Activated CD4-positive, alpha-beta T cell treated with anti-CD3 and anti-CD28 coated beads for 36 hours (primary cell): ENCODE measurements around the gene NEUROD6. TPM values are rescaled to one million over a fixed set of nuclear protein-coding genes. Genes with fewer than 3 reads are reported as not detected.

Experiments
- ATAC-seq: fragments of 200-7000 bp; cut with Tn5 transposase; one replicate; pipeline ENCODE4 v1.10.0; 2021; ENCODE audit warnings: mild to moderate bottlenecking, moderate library complexity
- CTCF ChIA-PET: fragments of 350-600 bp; sonication (Branson Sonifier 250); formaldehyde crosslinking; loops from one replicate; lab custom pipeline; 2021; ENCODE audit warnings: antibody characterized with exemption; lab: Charles Lee
- POLR2A ChIA-PET: fragments of 350-600 bp; sonication (Branson Sonifier 250); formaldehyde crosslinking; loops from one replicate; lab custom pipeline; 2021; ENCODE audit warnings: antibody characterized with exemption, inconsistent platforms; lab: Charles Lee
- DNase-seq: peaks from one replicate; pipeline ENCODE4 v3.0.0-alpha.2; 2020
- H3K27ac Mint-ChIP-seq: one replicate; pipeline ENCODE4 v1.8.0; 2021; ENCODE audit warnings: mixed read lengths
- H3K27me3 Mint-ChIP-seq: one replicate; pipeline ENCODE4 v1.8.0; 2021; ENCODE audit warnings: mixed read lengths
- H3K36me3 Mint-ChIP-seq: one replicate; pipeline ENCODE4 v1.8.0; 2021; ENCODE audit warnings: low read depth, mixed read lengths
- H3K4me1 Mint-ChIP-seq: one replicate; pipeline ENCODE4 v1.8.0; 2021; ENCODE audit warnings: mixed read lengths
- H3K4me3 Mint-ChIP-seq: one replicate; pipeline ENCODE4 v1.8.0; 2021; ENCODE audit warnings: mild to moderate bottlenecking, moderate library complexity, mixed read lengths
- H3K9me3 Mint-ChIP-seq: one replicate; pipeline ENCODE4 v1.8.0; 2021; ENCODE audit warnings: low read depth, mixed read lengths
- intact Hi-C, 2 experiments: fragments of 100-400 bp; cut with DNase I in 1 of 2; cut with micrococcal nuclease in 1 of 2; formaldehyde crosslinking; loops; one replicate each; pipeline versions ENCODE4 v1.14.2 to v1.15.1; 2022 to 2024; cut with DNase I, micrococcal nuclease
- total RNA-seq, 2 experiments: library from RNA; stranded (reverse); gene quantifications; one replicate each; pipeline ENCODE4 v1.2.3, GENCODE V29; 2021

Gene NEUROD6
- total RNA-seq, 2 experiments from 2014 or later: not detected

GRCh38 chr7:31358467-31358866 lies 17.9 kb upstream of the NEUROD6 start:
- POLR2A ChIA-PET: no interaction called here
- H3K4me1 Mint-ChIP-seq: no peaks in the 10 kb centered on the region
- CTCF ChIA-PET: no interaction called here
- intact Hi-C loops: no loop called here
- DNase-seq: no peak
- peaks cover 3% of the 10 kb centered on the region for H3K9me3 Mint-ChIP-seq
- no peaks in the 10 kb centered on the region for H3K27me3 Mint-ChIP-seq
- no peaks in the 10 kb centered on the region for H3K36me3 Mint-ChIP-seq
- no peak overlapping the region for H3K4me3 Mint-ChIP-seq
- ATAC-seq: no peak
- H3K27ac Mint-ChIP-seq: no peak overlapping the region

- ChIA-PET POLR2A (no interaction called here), CTCF (no interaction called here)
- intact Hi-C loops: no loop called here
- no peaks in the 10 kb centered on the region for H3K9me3 Mint-ChIP-seq
- H3K4me1 Mint-ChIP-seq: no peaks in the 10 kb centered on the region
- H3K36me3 Mint-ChIP-seq: no peaks in the 10 kb centered on the region
- DNase-seq: no peak
- H3K27ac Mint-ChIP-seq: no peak overlapping the region
- no peaks in the 10 kb centered on the region for H3K27me3 Mint-ChIP-seq
- no peak overlapping the region for H3K4me3 Mint-ChIP-seq
- ATAC-seq: no peak
Observed at GRCh38 chr7:31345421-31345820, 4.9 kb upstream of the NEUROD6 start.

- Mint-ChIP-seq H3K27ac (no peak overlapping the region), H3K4me3 (no peak overlapping the region), H3K4me1 (no peaks in the 10 kb centered on the region), H3K9me3 (no peaks in the 10 kb centered on the region), H3K27me3 (peaks cover 3% of the 10 kb centered on the region), H3K36me3 (no peaks in the 10 kb centered on the region)
- ChIA-PET CTCF (no interaction called here), POLR2A (no interaction called here)
- intact Hi-C loops: no loop called here
- DNase-seq (no peak), ATAC-seq (no peak)
Observed at GRCh38 chr7:31343516-31344305, 3.2 kb upstream of the NEUROD6 start.

GRCh38 chr7:31341141-31341540 lies 615 bp upstream of the NEUROD6 start:
- no peak for ATAC-seq
- H3K4me3 Mint-ChIP-seq: no peak overlapping the region
- ChIA-PET CTCF (no interaction called here), POLR2A (no interaction called here)
- DNase-seq: no peak
- H3K4me1 Mint-ChIP-seq: no peaks in the 10 kb centered on the region
- no peak overlapping the region for H3K27ac Mint-ChIP-seq
- peaks cover 14% of the 10 kb centered on the region for H3K27me3 Mint-ChIP-seq
- no peaks in the 10 kb centered on the region for H3K9me3 Mint-ChIP-seq
- H3K36me3 Mint-ChIP-seq: no peaks in the 10 kb centered on the region
- intact Hi-C loops: no loop called here

GRCh38 chr7:31340051-31340450 lies 475 bp downstream of the NEUROD6 start:
- POLR2A ChIA-PET: no interaction called here
- intact Hi-C loops: no loop called here
- CTCF ChIA-PET: no interaction called here

GRCh38 chr7:31338706-31339105 lies 1.8 kb downstream of the NEUROD6 start:
- ChIA-PET POLR2A (no interaction called here), CTCF (no interaction called here)
- Mint-ChIP-seq H3K27me3 (peaks cover 18% of the 10 kb centered on the region), H3K27ac (no peak overlapping the region), H3K4me1 (no peaks in the 10 kb centered on the region), H3K36me3 (no peaks in the 10 kb centered on the region), H3K4me3 (no peak overlapping the region), H3K9me3 (no peaks in the 10 kb centered on the region)
- ATAC-seq (no peak), DNase-seq (no peak)
- intact Hi-C loops: no loop called here

More at GRCh38 chr7:31340051-31340450, 475 bp downstream of the NEUROD6 start:
- DNase-seq: no peak
- H3K27me3 Mint-ChIP-seq: peaks cover 18% of the 10 kb centered on the region
- no peak overlapping the region for H3K4me3 Mint-ChIP-seq
- H3K36me3 Mint-ChIP-seq: no peaks in the 10 kb centered on the region
- H3K27ac Mint-ChIP-seq: no peak overlapping the region
- H3K9me3 Mint-ChIP-seq: no peaks in the 10 kb centered on the region
- H3K4me1 Mint-ChIP-seq: no peaks in the 10 kb centered on the region
- ATAC-seq: no peak

- POLR2A ChIA-PET: no interaction called here
- no peak overlapping the region for H3K27ac Mint-ChIP-seq
- CTCF ChIA-PET: interaction anchor here (0.6 to 0.7 kb wide), 2 partner anchors 8 to 35 kb away, joined by 3 read pairs; no protein-coding TSS in a partner anchor
- intact Hi-C loops: no loop called here
- H3K4me1 Mint-ChIP-seq: no peaks in the 10 kb centered on the region
- H3K9me3 Mint-ChIP-seq: peaks cover 3% of the 10 kb centered on the region
- H3K27me3 Mint-ChIP-seq: peaks cover 18% of the 10 kb centered on the region
- H3K4me3 Mint-ChIP-seq: no peak overlapping the region
- no peaks in the 10 kb centered on the region for H3K36me3 Mint-ChIP-seq
- ATAC-seq: no peak
- DNase-seq: no peak
Observed at GRCh38 chr7:31337002-31337565, 3.4 kb downstream of the NEUROD6 start.

- intact Hi-C loops: no loop called here
- Mint-ChIP-seq H3K27me3 (peaks cover 18% of the 10 kb centered on the region), H3K9me3 (peaks cover 5% of the 10 kb centered on the region), H3K4me1 (no peaks in the 10 kb centered on the region), H3K27ac (no peak overlapping the region), H3K4me3 (no peak overlapping the region), H3K36me3 (no peaks in the 10 kb centered on the region)
- DNase-seq (no peak), ATAC-seq (no peak)
- CTCF ChIA-PET: interaction anchor here (0.6 to 0.8 kb wide), 3 partner anchors 36 to 202 kb away, joined by 3 to 4 read pairs (median 3); no protein-coding TSS in a partner anchor
- POLR2A ChIA-PET: no interaction called here
Observed at GRCh38 chr7:31336202-31337001, 4.1 kb downstream of the NEUROD6 start.

GRCh38 chr7:31335884-31336201 lies 4.7 kb downstream of the NEUROD6 start:
- POLR2A ChIA-PET: no interaction called here
- H3K4me3 Mint-ChIP-seq: no peak overlapping the region
- DNase-seq (no peak), ATAC-seq (no peak)
- no peak overlapping the region for H3K27ac Mint-ChIP-seq
- H3K9me3 Mint-ChIP-seq: peaks cover 5% of the 10 kb centered on the region
- H3K36me3 Mint-ChIP-seq: no peaks in the 10 kb centered on the region
- CTCF ChIA-PET: interaction anchor here (0.6 to 0.8 kb wide), 3 partner anchors 71 to 201 kb away, joined by 3 to 4 read pairs (median 3); no protein-coding TSS in a partner anchor
- intact Hi-C loops: no loop called here
- peaks cover 18% of the 10 kb centered on the region for H3K27me3 Mint-ChIP-seq
- H3K4me1 Mint-ChIP-seq: no peaks in the 10 kb centered on the region

GRCh38 chr7:31335161-31335856 lies 5.2 kb downstream of the NEUROD6 start:
- ATAC-seq (no peak), DNase-seq (no peak)
- peaks cover 6% of the 10 kb centered on the region for H3K9me3 Mint-ChIP-seq
- H3K36me3 Mint-ChIP-seq: peaks cover under 1% of the 10 kb centered on the region
- no peaks in the 10 kb centered on the region for H3K4me1 Mint-ChIP-seq
- ChIA-PET POLR2A (no interaction called here), CTCF (interaction anchor here (0.6 to 0.8 kb wide), 3 partner anchors 71 to 201 kb away, joined by 3 to 4 read pairs (median 3); no protein-coding TSS in a partner anchor)
- H3K4me3 Mint-ChIP-seq: no peak overlapping the region
- no peak overlapping the region for H3K27ac Mint-ChIP-seq
- H3K27me3 Mint-ChIP-seq: peaks cover 18% of the 10 kb centered on the region
- intact Hi-C loops: no loop called here

GRCh38 chr7:31333291-31333690 lies 7.2 kb downstream of the NEUROD6 start:
- ChIA-PET CTCF (no interaction called here), POLR2A (no interaction called here)
- Mint-ChIP-seq H3K27me3 (peaks cover 15% of the 10 kb centered on the region), H3K4me1 (no peaks in the 10 kb centered on the region), H3K9me3 (peaks cover 7% of the 10 kb centered on the region), H3K36me3 (peaks cover 1% of the 10 kb centered on the region), H3K4me3 (no peak overlapping the region), H3K27ac (no peak overlapping the region)
- intact Hi-C loops: no loop called here
- no peak for ATAC-seq
- DNase-seq: no peak
